GM11168 (cell line): ENCODE measurements around the gene MORN1.

Source experiments
- in situ Hi-C: fragments of 300-500 bp; cut with MboI; formaldehyde crosslinking; loops from one replicate; pipeline ENCODE4 v1.12.0; 2022; ENCODE audit warnings: low sequenced_read_pairs; ENCODE audit not compliant: unreplicated experiment

MORN1 gene

DNA sequence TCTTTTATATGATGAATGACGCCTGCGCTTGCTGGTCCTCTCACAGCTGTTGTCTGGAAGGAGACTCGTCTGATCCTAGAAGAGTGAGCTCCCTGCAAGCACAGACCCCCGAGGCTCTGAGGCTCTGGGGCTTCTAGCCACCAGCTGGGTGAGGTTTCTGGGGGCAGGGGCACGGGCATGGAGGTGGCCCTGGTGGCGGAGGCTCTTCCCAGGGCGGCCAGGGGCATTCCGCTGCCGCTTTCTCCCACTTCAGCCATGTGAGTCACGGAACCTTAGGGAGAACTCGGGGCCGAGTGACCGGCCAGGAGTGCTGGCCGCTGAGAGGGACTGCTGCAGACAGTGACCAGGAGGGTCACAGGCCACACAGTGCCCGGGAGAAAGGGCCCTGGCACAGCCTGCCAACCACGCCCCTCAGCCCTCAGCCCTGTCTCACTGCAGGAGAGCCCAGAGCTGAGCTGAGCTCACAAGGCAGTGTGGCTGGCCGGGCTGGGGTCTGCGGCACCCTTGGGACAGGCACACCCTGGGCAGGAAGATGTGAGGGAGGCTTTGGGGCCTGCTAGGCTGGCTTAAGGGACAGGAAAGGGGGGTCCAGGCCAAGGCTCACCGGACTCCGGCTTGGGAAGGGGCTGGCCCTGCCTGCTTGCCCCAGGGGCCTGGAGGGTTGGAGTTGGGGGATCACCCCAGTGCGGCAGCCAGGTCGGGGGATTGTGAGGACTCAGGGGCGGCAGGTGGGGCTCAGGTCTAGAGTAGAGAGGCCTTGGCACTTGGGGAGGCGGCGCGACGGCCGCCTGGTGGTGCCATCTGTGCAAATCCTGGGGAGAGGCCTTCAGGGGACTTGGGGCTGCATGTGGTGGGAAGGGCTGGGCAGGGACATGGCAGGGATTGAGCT lies 35.7 kb downstream of the MORN1 start:
- in situ Hi-C loops, result no loop called here

DNA sequence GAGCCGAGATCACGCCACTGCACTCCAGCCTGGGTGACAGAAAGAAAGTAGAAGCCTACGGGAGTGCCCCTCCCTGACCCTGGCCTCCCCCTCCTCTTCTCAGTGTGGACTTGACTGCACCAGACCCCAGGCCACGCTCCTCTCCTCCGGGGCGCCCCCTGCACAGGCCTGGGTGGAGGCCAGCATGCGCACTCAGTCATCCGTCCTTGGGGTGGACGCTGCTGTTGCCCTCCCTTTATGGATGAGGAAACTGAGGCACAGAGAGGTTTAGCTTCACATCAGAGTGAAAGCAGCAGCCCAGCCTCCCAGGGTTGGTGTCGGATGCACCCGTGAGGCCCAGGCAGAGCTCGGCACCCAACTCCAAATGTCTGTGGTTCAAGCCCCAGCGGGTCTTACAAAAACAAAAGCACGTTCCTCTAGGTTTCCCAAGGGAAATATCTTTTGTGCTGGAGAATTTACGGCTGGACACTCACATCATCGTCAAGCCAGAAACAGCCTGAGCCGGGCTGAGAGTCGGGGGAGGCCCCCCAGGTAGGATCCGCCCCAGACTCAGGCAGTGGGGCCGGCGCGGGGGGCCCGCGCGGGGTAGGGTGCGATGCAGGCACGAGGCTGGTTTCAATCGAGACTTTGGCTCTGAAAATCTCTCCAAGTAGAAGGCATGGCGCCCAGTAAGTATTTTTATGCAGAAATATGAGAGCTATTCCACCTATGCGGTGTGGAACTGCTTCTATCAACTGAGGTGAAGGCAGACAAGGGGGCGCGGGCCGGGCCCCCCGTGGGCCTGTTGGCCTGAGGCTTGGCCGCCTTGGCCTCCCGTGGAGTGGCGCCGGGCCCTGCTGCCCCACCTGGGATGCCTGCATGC lies 36.6 kb downstream of the MORN1 start:
- in situ Hi-C loops, result no loop called here

DNA sequence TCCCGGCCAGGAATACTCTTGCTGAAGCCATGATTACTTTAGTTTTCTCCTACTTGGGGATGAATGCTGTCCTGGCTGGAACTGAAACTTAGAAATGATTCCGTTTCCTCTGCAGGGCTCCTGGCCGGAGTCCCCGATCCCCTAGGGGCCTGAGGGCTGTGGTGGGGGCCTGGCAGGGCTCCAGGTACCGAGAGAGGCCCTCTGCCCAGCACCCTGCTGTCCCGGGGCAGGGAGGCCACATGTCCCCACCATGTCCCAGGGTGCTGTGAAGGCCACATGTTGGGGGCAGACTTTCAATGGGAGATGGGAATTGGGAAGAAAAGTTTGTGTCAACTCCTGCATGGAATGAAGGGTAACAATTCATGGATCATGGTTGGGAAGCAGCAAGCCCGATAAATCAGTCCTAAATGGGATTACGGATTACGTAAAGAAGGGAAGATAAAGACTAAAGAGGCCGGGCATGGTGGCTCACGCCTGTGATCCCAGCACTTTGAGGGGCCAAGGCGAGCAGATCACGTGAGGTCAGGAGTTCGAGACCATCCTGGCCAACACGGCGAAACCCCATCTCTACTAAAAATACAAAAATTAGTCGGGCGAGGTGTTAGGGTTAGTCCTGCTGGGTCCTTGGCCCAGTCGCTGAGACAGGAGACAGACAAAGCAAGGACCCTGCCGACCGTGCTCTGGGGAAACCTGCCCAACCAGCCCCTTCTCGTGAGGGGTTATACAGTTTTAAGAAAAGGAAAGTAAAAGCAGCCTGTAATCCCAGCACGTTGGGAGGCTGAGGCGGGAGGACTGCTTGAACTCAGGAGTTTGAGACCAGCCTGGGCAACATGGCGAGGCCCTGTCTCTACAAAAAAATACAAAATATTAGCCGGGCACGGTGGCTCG lies 37.6 kb downstream of the MORN1 start:
- in situ Hi-C loops, result no loop called here

DNA sequence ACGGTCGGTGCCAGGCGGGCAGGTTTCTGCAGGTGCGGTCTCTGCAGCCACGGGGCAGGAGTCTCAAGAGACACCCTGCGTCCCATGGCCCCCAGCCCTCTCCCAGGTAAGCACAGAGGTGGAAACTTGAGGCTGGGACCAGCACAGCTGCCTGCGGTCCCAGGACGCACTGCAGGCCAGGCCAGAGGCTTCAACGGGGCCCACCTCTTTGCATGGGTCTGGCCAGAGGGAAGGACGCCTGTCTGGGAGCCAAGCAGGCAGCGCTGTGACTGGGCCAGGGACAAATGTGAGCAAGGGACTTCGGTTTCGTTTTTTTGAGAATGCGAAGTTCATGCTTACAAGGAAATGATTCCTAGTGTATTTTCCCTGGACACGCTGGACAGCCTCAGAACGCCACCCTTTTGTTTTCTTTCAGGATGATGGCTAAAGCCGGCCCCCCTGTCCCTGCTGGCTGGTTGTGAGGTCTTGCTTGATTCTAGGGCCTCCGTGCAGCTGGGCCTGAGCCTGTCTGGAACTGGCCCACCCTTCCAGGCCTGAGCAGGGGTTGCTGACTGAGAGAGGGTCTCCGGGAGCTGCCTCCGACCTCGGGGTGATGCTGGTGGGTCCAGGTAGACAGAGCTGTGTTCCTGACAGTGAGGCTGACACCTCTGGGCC lies 38.3 kb downstream of the MORN1 start:
- in situ Hi-C loops, result no loop called here

DNA sequence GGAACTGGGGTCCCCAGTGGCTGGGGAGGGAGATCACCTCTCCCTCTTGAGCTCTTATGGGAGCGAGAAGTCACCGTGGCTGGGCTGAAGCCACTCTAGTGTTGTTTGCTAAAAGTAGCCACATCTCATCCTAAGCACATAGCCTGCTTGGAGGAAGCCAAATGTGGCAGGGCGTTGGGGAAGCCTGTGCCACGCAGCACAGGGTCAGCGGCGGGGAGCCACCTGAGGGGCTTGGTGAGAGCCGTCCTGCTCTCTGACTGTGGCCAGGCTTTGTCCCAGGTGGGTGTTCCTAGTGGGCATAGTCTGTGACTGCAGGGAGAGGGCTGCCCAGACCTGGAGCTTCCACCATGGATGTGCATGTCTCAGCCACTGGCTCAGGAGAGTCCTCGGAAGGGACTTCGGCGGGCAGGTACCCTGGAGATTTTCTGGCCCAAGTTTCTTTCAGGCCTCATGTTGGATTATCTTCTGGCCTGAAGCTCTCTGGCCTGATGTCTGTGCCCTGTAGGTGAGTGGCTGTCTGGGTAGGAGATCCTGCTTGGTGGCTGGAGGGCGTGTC lies 38.9 kb downstream of the MORN1 start:
- in situ Hi-C loops, result no loop called here

DNA sequence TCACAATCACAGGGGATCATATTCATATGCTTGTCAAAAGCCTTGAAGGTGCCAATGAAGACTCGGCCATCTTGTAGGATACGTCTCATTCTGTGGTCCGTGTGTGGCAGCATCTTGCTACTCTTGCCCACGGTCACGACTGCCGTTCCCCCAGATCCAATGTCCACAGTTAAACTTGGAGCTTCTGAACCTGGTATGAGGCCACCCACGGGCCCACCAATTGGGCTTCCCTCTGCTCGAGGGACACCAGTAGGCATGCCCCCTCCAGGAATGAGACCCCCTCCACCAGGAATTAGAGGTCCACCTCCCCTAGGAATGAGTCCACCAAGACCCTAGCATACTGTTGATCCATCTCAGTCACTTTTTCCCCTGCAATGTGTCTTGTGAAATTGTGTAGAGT lies 39.6 kb downstream of the MORN1 start:
- in situ Hi-C loops, result no loop called here

DNA sequence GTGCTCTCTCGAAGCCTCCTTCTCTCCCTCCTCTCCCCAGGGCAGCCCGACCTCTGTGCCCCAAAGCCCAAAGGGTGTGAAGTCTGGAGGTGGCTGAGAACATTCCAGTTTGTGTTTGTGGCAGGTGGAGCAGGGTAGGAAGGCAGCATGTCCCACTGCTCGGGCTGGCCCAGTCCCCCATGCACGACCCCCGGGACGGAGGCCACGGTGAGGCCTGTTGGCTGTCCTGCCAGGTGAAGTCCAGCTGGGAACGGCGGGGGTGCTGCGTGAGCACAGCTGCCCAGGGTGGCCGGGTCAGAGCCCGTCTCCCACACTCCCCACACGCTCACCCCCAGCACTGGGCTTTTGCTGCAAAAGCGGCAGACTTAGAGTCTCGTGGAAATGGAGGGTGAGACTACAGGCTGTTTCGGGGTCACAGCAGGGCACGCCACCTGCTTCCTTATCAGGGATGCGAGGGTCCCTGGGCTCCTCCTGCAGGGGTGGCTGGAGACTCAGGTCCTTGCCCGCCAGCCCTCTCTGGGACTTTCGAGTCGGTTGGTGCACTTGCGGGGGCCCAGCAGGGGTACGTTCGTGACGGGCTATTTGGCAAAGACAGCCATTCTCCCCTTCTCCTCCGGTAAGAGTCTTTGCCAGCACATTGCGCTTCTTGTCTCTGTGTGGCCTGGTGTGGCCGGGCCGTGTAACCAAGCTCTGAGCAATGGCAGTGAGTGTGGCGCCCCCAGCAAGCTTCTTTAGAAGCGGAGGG lies 40.3 kb downstream of the MORN1 start:
- in situ Hi-C loops, result no loop called here

DNA sequence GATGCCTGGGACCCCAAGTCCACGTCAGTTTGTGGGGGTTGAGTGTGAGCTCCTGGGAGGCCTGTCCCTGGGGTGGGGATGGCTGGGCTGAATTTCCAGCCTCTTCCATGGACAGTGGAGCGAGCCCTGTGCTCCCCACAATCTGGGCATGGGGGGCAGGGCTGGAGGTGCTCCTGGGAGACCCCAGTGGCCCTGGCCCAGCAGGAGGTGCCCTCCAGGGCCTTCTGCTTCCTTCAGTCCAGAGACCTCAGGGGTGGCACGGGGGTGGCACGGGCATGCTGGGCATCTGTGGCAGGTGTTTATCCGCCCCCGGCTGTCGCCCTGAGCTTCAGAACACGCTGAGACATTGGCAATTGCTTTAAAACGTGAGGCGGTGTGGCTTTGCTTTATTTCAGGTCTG lies 40.9 kb downstream of the MORN1 start:
- in situ Hi-C loops, result no loop called here

DNA sequence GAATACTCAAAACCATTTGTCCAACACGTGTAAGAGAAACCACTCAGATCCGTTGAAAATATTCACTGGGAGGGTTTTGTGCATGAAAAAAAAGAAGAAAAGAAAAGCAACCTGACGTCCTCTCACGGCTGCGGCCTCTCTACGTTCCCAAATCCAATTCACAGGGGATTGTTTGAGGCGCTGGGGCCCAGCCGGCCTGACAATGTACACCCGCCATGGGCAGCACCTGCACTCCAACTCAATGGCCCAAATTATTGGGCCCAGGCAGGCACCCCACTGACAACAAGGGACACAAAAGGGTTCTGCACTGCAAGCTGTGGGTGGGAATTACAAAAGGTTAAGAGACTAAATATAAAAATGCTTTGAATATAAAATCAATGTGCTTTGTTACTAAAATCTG lies 41.5 kb downstream of the MORN1 start:
- in situ Hi-C loops, result no loop called here

DNA sequence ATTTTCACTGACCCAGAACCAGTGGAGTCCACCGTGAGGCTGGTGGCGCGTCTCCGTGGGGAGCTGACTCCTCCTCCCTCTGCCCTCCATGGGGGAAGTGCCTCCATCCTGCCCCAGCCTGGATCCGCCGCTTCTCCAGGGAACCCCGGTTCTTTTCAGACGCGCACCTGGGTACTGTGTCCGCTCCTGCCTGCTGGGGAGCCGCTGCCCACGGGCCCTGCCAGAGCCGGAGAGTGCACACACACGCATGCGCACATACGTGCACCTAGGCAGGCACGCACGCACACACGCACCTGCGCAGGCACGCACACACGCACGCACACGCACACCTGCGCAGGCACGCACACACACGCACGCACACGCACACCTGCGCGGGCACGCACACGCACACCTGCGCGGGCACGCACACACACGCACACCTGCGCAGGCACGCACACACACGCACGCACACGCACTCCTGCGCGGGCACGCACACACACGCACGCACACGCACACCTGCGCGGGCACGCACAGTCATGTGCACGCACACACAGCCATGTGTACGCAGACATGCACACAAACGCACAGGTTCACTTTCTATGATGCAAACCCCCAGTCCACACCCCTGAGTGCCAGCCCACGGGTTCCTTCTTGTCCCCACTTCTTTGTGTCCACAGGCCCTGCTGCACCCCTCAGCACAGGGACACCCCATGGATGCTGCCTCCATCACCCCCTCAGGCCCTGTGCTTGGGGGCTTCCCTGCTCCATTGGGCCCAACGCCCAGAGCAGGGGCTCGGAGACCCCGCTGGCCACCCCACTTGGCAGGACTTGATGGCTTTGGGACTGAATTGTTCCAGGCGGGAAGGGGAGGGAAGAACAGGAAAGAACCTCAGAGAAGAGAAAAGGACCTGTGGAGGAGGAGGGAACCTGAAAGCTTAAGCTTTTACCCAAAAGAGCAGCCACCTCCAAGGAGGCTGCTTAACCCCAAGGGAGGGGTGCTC lies 42.7 kb downstream of the MORN1 start:
- in situ Hi-C loops, result no loop called here

DNA sequence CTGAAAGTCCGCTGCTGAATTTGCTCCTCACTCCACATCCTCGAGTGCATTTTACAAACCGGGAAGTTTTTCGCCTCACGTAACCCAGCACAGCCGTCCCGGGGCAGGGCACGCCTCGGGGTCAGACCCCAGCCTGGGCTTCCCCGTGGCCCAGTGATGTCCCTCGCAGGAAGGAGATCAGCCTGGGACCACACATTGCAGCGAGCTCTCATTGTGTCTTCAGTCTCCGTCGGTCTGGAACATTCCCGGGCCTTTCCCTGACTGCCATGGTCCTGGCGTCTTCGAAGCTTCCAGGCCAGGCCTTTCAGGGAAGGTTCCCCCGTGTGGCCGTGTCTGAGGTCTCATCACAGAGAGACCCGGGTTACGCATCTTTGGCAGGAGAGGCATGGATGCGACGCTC lies 43.5 kb downstream of the MORN1 start:
- in situ Hi-C loops, result no loop called here

DNA sequence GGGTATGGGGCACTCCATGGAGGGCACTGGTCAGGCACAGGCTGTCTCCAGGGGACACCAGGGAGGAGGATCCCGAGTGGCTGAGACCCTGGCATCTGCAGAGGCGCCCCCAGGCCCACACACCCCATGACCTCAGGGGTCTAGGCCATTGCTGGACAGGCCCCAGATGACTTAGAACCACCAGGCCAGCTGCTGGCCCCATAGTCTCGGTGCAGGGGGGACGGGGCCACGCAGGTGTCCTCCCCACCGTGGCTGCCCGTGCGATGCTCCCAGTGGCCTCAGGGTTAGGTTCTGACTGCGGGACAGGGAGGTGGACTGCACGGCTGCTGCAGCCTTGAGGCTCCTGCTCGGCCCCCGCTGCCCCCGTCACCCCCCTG lies 44.0 kb downstream of the MORN1 start:
- in situ Hi-C loops, result no loop called here

DNA sequence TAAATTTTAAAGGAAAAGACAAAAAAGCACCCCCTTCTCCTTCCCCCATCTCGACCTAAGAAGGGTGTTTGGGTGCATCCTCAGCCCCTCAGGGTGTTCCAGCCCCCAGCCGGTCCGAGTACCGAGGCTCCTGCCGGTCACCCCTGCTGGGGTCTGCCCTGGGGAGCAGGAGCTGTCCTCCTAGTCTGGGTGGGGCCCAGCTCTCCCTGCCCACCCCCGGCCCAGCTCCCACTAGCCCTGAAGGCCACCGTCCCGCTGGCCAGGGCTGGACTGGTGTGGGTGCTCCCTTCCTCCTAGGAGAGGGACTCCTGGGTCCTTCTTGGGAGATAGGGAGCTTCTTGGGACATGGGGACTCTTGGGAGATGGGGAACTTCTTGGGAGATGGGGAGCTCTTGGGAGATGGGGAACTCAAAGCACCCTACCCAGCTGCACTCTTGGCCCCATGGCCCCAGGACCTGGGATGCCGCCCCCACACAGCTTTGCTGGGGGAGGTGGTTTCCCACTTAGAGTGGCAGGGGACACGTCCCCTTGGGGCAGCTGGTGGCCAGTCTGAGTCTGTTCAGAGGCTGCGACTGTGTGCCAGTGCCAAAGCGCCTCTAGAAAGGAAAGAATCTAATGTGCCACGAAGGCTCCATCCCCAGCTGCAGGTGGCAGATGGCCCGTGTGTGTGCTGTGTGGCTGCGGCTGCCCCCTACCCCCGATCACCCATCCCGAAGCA lies 44.5 kb downstream of the MORN1 start:
- in situ Hi-C loops, result no loop called here

DNA sequence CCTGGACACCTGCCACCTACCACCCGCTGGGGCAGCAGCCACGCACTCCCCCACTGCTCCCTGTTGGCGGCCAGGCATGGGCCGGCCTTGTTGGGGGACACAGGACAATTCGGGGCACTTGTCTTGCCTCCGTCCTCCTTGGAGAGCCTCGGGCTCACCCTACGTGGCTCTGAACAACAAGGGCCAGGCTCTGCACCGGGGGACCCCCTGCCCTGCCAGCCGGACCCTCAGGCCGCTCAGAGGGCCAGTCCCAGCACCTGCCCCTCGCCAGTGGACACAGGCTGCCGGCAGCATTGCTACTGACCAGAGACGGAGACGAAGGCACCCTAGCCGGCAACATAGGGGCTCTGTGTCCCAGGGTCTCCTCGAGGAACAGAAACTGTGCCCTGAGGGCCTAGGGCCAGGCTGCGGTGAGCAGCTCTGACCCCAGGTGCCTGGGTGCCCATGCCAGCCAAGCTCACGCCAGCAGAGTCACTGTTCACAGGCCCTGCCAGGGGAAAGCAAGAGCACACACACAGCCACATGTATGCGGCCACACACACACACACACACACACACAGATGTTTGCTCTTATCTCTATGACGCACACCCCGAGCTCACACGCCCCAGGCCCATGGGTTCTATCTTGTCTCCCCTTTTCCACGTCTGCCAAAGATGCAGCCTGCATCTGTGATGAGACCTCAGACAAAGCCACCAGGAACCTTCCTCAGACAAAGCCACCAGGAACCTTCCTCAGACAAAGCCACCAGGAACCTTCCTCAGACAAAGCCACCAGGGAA lies 45.9 kb downstream of the MORN1 start:
- in situ Hi-C loops, result no loop called here

DNA sequence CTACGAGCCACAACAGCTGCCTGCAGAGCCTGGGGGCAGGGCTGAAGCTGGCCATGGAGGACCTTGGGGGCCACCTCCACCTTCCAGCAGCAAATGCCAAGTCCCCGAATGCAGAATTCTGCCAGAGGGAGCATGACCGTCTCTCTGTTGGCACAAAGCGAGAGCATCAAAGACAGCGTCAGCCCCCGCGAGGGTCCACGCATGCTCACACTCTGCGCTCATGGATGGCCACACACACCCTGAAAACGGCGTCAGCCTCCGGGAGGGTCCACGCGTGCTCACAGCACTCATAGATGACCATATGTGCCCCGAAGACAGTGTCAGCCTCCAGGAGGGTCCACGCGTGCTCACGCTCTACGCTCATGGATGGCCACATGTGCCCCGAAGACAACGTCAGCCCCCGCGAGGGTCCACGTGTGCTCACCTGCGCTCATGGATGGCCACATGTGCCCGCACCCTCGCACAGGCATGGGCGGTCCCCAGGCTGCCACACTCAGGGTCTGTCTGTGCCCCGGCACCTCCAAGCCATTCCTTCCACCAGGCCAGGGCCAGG lies 46.5 kb downstream of the MORN1 start:
- in situ Hi-C loops, result no loop called here

DNA sequence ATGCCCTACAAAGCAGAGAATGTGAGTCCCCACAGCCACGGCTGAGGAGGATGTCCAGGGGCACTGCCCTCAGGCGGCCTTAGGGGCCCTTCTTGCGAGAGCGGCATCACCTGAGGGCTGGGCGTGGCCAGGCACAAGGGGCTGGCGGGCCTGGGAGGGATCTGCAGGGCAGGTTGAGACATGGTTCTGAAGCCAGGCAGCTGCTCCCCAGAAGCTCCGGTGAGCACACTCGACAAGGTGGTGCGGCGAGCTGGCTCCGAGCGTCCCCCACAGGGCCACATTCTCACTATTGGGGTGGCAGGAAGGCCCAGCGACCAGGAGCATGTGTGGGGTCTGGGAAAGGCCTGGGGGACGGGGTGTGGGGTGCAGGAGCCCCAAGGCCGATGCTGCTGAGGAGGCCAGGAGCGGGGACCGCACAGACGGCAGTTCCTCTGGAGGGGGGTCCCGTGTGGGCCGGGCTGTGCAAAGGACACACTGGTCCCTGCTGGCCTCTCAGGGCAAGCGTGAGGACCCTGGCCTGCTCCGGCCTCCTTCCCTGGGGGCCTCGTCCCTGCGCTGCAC lies 47.2 kb downstream of the MORN1 start:
- in situ Hi-C loops, result no loop called here
